Ovary (tissue), 3 donors: ENCODE measurements around the gene CPTP.

ENCODE experiments used
- CTCF ChIP-seq, 3 donors: fragments of 450-650 bp in 2 of 3; fragments of 200-600 bp in 1 of 3; IDR thresholded peaks; one replicate each; pipeline versions ENCODE4 v1.5.1 to v1.8.0; 2016 to 2022; ENCODE audit warnings: antibody characterized with exemption in 3 of 3, mild to moderate bottlenecking in 1 of 3
- POLR2A ChIP-seq: fragments of 450-650 bp; IDR thresholded peaks from one replicate; pipeline ENCODE4 v1.6.1; 2017; ENCODE audit warnings: antibody characterized with exemption, mild to moderate bottlenecking, moderate library complexity
- donor health status: DM: no; HTN: no; CAD: no.

- TF ChIP-seq CTCF (IDR thresholded peaks at IDR 0.05) (no peak), POLR2A (no peak)
Measured at GRCh38 chr1:1341549-1342021, 17.0 kb downstream of the CPTP start.
